Spleen (tissue), 7 donors: ENCODE data around the gene CHAMP1.
"Not testable (repeated sequence)": the region's sequence is repeated elsewhere in the genome, so short reads cannot be mapped to it uniquely, and the experiment has no call there.

Experiments used
- POLR2A ChIP-seq, 3 donors: fragments of 450-650 bp; IDR thresholded peaks; one replicate each; pipeline ENCODE4 v1.5.1; 2017; ENCODE audit warnings: antibody characterized with exemption in 3 of 3, mild to moderate bottlenecking in 1 of 3
- POLR2AphosphoS5 ChIP-seq, 3 donors: sonication (generic); formaldehyde crosslinking; IDR thresholded peaks; one replicate each; pipeline ENCODE4 v1.5.1; 2017; ENCODE audit warnings: antibody characterized with exemption in 3 of 3
- TF ChIP-seq, protein P1 (sequence below), 11 experiments: fragments of 200-600 bp in 7 of 11; fragments of 450-650 bp in 4 of 11; sonication (generic) in 4 of 11; IDR thresholded peaks in 8 of 11; conservative IDR thresholded peaks in 3 of 11; 1 replicate in 7 of 11; 2 replicates in 4 of 11; pipeline versions ENCODE4 v1.4.0 to v1.8.0; 2016 to 2021; ENCODE audit warnings: antibody characterized with exemption in 11 of 11, inconsistent platforms in 4 of 11, mild to moderate bottlenecking in 1 of 11
- donor health status: DM: no; HTN: no; CAD: no; lungs with moderate emphysema.
- donor health status: DM: no; HTN: no; CAD: no.
- donor health status: DM: no; HTN: no; CAD: no.

DNA sequence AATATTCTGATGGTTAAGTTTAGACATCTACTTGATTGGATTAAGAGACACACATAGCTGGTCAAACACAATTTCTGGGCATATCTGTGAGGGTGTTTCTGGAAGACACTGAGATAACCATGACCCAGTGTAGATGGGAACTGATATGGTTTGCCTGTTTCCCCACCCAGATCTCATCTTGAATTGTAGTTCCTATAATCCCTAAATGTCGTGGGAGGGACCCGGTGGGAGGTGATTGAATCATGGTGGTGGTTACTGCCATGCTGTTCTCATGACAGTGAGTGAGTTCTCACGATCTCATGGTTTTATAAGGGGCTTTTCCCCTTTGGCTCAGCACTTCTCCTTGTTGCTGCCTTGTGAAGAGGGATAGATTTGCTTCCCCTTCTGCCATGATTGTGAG is 33.0 kb downstream of the CHAMP1 start:
- TF ChIP-seq, protein P1, sequence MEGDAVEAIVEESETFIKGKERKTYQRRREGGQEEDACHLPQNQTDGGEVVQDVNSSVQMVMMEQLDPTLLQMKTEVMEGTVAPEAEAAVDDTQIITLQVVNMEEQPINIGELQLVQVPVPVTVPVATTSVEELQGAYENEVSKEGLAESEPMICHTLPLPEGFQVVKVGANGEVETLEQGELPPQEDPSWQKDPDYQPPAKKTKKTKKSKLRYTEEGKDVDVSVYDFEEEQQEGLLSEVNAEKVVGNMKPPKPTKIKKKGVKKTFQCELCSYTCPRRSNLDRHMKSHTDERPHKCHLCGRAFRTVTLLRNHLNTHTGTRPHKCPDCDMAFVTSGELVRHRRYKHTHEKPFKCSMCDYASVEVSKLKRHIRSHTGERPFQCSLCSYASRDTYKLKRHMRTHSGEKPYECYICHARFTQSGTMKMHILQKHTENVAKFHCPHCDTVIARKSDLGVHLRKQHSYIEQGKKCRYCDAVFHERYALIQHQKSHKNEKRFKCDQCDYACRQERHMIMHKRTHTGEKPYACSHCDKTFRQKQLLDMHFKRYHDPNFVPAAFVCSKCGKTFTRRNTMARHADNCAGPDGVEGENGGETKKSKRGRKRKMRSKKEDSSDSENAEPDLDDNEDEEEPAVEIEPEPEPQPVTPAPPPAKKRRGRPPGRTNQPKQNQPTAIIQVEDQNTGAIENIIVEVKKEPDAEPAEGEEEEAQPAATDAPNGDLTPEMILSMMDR (IDR thresholded peaks at IDR 0.05 in 8 of 11, conservative IDR thresholded peaks at IDR 0.05 in 3 of 11): not testable (repeated sequence)
- not testable (repeated sequence) for TF ChIP-seq POLR2A, POLR2AphosphoS5 (IDR thresholded peaks at IDR 0.05)
